ENCODE measurements around the gene TM6SF1.

GRCh38 chr15:83090465-83090864 lies 17.0 kb upstream of the TM6SF1 start:
- TF ChIP-seq POLR2A (IDR thresholded peaks at IDR 0.05; ENCODE audit: low read depth, low read length), result no peak
- no peak for TF ChIP-seq POLR2AphosphoS5 (IDR thresholded peaks at IDR 0.05; ENCODE audit: low read depth, low read length)

Data from GM12891 (cell line).